ENCODE data around the gene ARL11.

Gene ARL11

DNA sequence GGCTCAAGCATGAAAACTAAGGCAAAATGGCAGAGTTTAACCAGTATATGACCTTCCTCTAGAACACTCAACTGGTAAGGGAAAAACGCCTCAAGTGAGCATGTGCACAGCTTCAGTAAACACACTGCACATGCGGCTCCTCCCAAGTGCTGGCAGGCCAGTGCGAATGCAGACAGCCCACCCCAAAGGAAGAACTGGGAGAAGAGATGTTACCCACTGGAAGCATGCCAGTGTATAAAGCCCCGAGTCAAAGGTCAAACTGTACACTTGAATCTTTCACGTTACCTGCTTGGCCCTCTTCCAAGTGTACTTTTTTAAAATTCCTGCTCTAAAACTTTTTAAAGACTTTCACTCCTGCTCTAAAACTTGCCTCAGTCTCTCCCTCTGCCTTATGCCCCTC is 23.7 kb upstream of the ARL11 start:
- Histone ChIP-seq H3K9me3 (ENCODE audit: severe bottlenecking) (no peaks in the 10 kb centered on the region), H3K27ac (ENCODE audit: poor library complexity, severe bottlenecking) (no peak overlapping the region), H3K36me3 (ENCODE audit: low read depth) (no peaks in the 10 kb centered on the region), H3K4me3 (ENCODE audit: severe bottlenecking) (no peak overlapping the region), H3K27me3 (ENCODE audit: insufficient read depth, poor library complexity, severe bottlenecking) (no peaks in the 10 kb centered on the region), H3K4me1 (ENCODE audit: insufficient read depth, poor library complexity, severe bottlenecking) (no peaks in the 10 kb centered on the region)
- TF ChIP-seq, protein P1, sequence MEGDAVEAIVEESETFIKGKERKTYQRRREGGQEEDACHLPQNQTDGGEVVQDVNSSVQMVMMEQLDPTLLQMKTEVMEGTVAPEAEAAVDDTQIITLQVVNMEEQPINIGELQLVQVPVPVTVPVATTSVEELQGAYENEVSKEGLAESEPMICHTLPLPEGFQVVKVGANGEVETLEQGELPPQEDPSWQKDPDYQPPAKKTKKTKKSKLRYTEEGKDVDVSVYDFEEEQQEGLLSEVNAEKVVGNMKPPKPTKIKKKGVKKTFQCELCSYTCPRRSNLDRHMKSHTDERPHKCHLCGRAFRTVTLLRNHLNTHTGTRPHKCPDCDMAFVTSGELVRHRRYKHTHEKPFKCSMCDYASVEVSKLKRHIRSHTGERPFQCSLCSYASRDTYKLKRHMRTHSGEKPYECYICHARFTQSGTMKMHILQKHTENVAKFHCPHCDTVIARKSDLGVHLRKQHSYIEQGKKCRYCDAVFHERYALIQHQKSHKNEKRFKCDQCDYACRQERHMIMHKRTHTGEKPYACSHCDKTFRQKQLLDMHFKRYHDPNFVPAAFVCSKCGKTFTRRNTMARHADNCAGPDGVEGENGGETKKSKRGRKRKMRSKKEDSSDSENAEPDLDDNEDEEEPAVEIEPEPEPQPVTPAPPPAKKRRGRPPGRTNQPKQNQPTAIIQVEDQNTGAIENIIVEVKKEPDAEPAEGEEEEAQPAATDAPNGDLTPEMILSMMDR (IDR thresholded peaks at IDR 0.05; ENCODE audit: poor library complexity, severe bottlenecking): no peak
- ATAC-seq (ENCODE audit: low read depth): no peak
- no peak for DNase-seq (ENCODE audit: low spot score)

DNA sequence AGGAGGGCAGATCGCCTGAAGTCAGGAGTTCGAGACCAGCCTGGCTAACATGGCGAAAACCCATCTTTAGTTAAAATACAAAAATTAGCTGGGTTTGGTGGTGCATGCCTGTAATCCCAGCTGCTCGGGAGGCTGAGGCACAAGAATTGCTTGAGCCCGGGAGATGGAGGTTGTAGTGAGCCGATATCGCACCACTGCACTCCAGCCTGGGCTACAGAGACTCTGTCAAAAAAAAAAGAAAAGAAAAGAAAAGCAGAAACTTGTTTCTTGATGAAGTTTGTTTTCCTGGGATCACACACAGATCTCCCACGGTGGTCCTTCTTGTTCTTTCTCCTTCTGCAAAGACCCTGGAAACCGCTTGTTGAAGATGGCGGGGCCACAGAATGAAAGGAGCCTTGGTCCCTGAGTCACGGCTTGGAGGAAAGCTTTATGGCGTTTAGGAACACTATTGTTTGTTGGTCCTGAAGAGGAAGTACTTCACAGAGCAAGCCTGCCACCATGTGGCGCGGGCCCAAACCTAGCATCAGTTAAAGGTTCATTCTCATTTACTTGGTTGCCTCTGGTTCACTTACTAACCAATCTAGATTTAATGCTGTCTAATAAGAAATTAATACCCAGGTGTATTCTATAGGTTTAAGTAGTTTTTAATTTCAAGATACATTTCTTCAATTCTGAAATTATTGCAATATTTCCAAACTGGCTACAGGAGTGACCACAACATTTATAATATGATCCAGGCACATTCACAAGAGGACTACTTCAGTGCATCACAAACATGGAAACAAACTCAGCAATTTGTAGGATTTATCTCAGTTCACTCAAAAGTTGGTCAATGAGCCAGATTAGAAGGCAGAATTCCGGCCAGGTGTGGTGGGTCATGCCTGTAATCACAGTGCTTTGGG is 21.3 kb upstream of the ARL11 start:
- ATAC-seq (ENCODE audit: low read depth) (peak; percentile 97), DNase-seq (ENCODE audit: low spot score) (peak; percentile 63)
- Histone ChIP-seq H3K36me3 (ENCODE audit: low read depth) (no peaks in the 10 kb centered on the region), H3K27ac (ENCODE audit: poor library complexity, severe bottlenecking) (no peak overlapping the region), H3K9me3 (ENCODE audit: severe bottlenecking) (no peaks in the 10 kb centered on the region), H3K27me3 (ENCODE audit: insufficient read depth, poor library complexity, severe bottlenecking) (no peaks in the 10 kb centered on the region), H3K4me1 (ENCODE audit: insufficient read depth, poor library complexity, severe bottlenecking) (no peaks in the 10 kb centered on the region), H3K4me3 (ENCODE audit: severe bottlenecking) (no peak overlapping the region)
- TF ChIP-seq, protein P1 (IDR thresholded peaks at IDR 0.05; ENCODE audit: poor library complexity, severe bottlenecking): peak; percentile 84

GRCh38 chr13:49607761-49608160 is 20.5 kb upstream of the ARL11 start:
- no peak overlapping the region for H3K4me3 ChIP-seq (ENCODE audit: severe bottlenecking)
- H3K4me1 ChIP-seq (ENCODE audit: insufficient read depth, poor library complexity, severe bottlenecking): no peaks in the 10 kb centered on the region
- ATAC-seq (ENCODE audit: low read depth) (no peak), DNase-seq (ENCODE audit: low spot score) (no peak)
- no peaks in the 10 kb centered on the region for H3K36me3 ChIP-seq (ENCODE audit: low read depth)
- TF ChIP-seq, protein P1 (IDR thresholded peaks at IDR 0.05; ENCODE audit: poor library complexity, severe bottlenecking): no peak
- H3K9me3 ChIP-seq (ENCODE audit: severe bottlenecking): no peaks in the 10 kb centered on the region
- H3K27ac ChIP-seq (ENCODE audit: poor library complexity, severe bottlenecking): no peak overlapping the region
- no peaks in the 10 kb centered on the region for H3K27me3 ChIP-seq (ENCODE audit: insufficient read depth, poor library complexity, severe bottlenecking)

GRCh38 chr13:49608651-49609331 is 19.5 kb upstream of the ARL11 start:
- Histone ChIP-seq H3K27me3 (ENCODE audit: insufficient read depth, poor library complexity, severe bottlenecking) (no peaks in the 10 kb centered on the region), H3K4me3 (ENCODE audit: severe bottlenecking) (no peak overlapping the region), H3K9me3 (ENCODE audit: severe bottlenecking) (no peaks in the 10 kb centered on the region), H3K4me1 (ENCODE audit: insufficient read depth, poor library complexity, severe bottlenecking) (no peaks in the 10 kb centered on the region), H3K36me3 (ENCODE audit: low read depth) (no peaks in the 10 kb centered on the region), H3K27ac (ENCODE audit: poor library complexity, severe bottlenecking) (no peak overlapping the region)
- TF ChIP-seq, protein P1 (IDR thresholded peaks at IDR 0.05; ENCODE audit: poor library complexity, severe bottlenecking): no peak
- ATAC-seq (ENCODE audit: low read depth) (no peak), DNase-seq (ENCODE audit: low spot score) (no peak)
